ENCODE measurements around the gene PLCB4.

PLCB4 gene

GRCh38 chr20:9286501-9287461 is 217.9 kb downstream of the PLCB4 start:
- DNase-seq: no peak

- DNase-seq: peak in 1 of 3 experiments; percentile 15
Observed at GRCh38 chr20:9287826-9288225, 218.9 kb downstream of the PLCB4 start.

GRCh38 chr20:9290331-9290730 is 221.4 kb downstream of the PLCB4 start:
- DNase-seq: no peak

- DNase-seq: no peak
Observed at GRCh38 chr20:9293145-9293544, 224.3 kb downstream of the PLCB4 start.

- no peak for DNase-seq
Observed at GRCh38 chr20:9294041-9294440, 225.2 kb downstream of the PLCB4 start.

GRCh38 chr20:9298906-9299305 is 230.0 kb downstream of the PLCB4 start:
- no peak for DNase-seq

GRCh38 chr20:9300080-9300479 is 231.2 kb downstream of the PLCB4 start:
- no peak for DNase-seq

GRCh38 chr20:9300534-9300933 is 231.6 kb downstream of the PLCB4 start:
- no peak for DNase-seq

GRCh38 chr20:9301129-9302090 is 232.5 kb downstream of the PLCB4 start:
- peak in 2 of 3 experiments; percentile 18 to 40 for DNase-seq

GRCh38 chr20:9302091-9302462 is 233.2 kb downstream of the PLCB4 start:
- DNase-seq: no peak

- no peak for DNase-seq
Observed at GRCh38 chr20:9306521-9306920, 237.6 kb downstream of the PLCB4 start.

- no peak for DNase-seq
Observed at GRCh38 chr20:9308056-9308455, 239.2 kb downstream of the PLCB4 start.

GRCh38 chr20:9311132-9311531 is 242.2 kb downstream of the PLCB4 start:
- no peak for DNase-seq

GRCh38 chr20:9319687-9320384 is 250.9 kb downstream of the PLCB4 start:
- DNase-seq: peak; percentile 43 to 86 (median 52)

GRCh38 chr20:9321007-9321406 is 252.1 kb downstream of the PLCB4 start:
- DNase-seq: peak in 1 of 3 experiments; percentile 37

GRCh38 chr20:9322661-9323060 is 253.8 kb downstream of the PLCB4 start:
- no peak for DNase-seq

- no peak for DNase-seq
Observed at GRCh38 chr20:9323622-9324021, 254.7 kb downstream of the PLCB4 start.

- DNase-seq: no peak
Observed at GRCh38 chr20:9329355-9330101, 260.6 kb downstream of the PLCB4 start.

GRCh38 chr20:9330151-9330550 is 261.3 kb downstream of the PLCB4 start:
- peak in 1 of 3 experiments; percentile 88 for DNase-seq

- peak in 2 of 3 experiments; percentile 50 to 61 for DNase-seq
Observed at GRCh38 chr20:9331707-9332435, 263.0 kb downstream of the PLCB4 start.

- peak; percentile 24 to 71 (median 67) for DNase-seq
Observed at GRCh38 chr20:9332791-9333479, 264.0 kb downstream of the PLCB4 start.

Measured in NCI-H1417 (cell line).